K562 (cell line): ENCODE measurements around the gene CFAP70. TPM values are rescaled to one million over a fixed set of nuclear protein-coding genes. Genes with fewer than 3 reads are reported as not detected.

Source experiments
- CAMTA2 ChIP-seq: fragments of 250-450 bp; sonication (Bioruptor Pico); conservative IDR thresholded peaks from 2 replicates; pipeline ENCODE4 v1.5.1; 2022
- CHD2 ChIP-seq: IDR thresholded peaks from 2 replicates; pipeline ENCODE4 v1.6.1; 2011; ENCODE audit warnings: low read depth, low read length
- CTBP1 ChIP-seq: fragments of 450-650 bp; IDR thresholded peaks from 2 replicates; pipeline ENCODE4 v1.6.1; 2016; ENCODE audit warnings: borderline replicate concordance
- DACH1 ChIP-seq: fragments of 450-650 bp; IDR thresholded peaks from 2 replicates; pipeline ENCODE4 v1.6.1; 2018; ENCODE audit not compliant: partially characterized antibody
- EP300 ChIP-seq: IDR thresholded peaks from 2 replicates; pipeline ENCODE4 v1.6.1; 2012; ENCODE audit warnings: low read length, improper control_type of control experiment
- PCBP1 ChIP-seq: fragments of 200-400 bp; formaldehyde crosslinking; IDR thresholded peaks from 2 replicates; pipeline ENCODE4 v1.6.1; 2018; ENCODE audit warnings: mild to moderate bottlenecking, low read depth, low read length; ENCODE audit not compliant: poor library complexity, severe bottlenecking
- POLR2A ChIP-seq: fragments of 450-650 bp; conservative IDR thresholded peaks from 2 replicates; pipeline ENCODE4 v1.6.1; 2016
- POLR3A ChIP-seq: IDR thresholded peaks from 2 replicates; pipeline ENCODE4 v1.6.1; 2011; ENCODE audit warnings: borderline replicate concordance, mild to moderate bottlenecking, moderate library complexity; ENCODE audit not compliant: insufficient read length, insufficient read depth; ENCODE audit errors: extremely low read depth
- SETDB1 ChIP-seq: IDR thresholded peaks from one replicate; pipeline ENCODE4 v1.6.1; 2012; ENCODE audit warnings: low read length, control low read depth, inconsistent platforms
- SNIP1 ChIP-seq: fragments of 450-650 bp; IDR thresholded peaks from 2 replicates; pipeline ENCODE4 v1.7.1; 2017; ENCODE audit warnings: low read depth, mild to moderate bottlenecking
- SREBF1 ChIP-seq: fragments of 150-350 bp; IDR thresholded peaks from 2 replicates; pipeline ENCODE4 v1.6.1; 2014; ENCODE audit warnings: antibody characterized with exemption, low read depth, low read length, borderline replicate concordance
- SRSF9 ChIP-seq: fragments of 200-400 bp; formaldehyde crosslinking; IDR thresholded peaks from 2 replicates; pipeline ENCODE4 v1.6.1; 2017; ENCODE audit warnings: low read depth, low read length, borderline replicate concordance
- YBX1 ChIP-seq: fragments of 450-650 bp; IDR thresholded peaks from 2 replicates; pipeline ENCODE4 v1.7.1; 2016; ENCODE audit warnings: mild to moderate bottlenecking
- ZC3H8 ChIP-seq: fragments of 450-650 bp; IDR thresholded peaks from 2 replicates; pipeline ENCODE4 v1.6.1; 2017
- ZFP30 ChIP-seq: fragments of 250-450 bp; sonication (Bioruptor Pico); IDR thresholded peaks from 2 replicates; pipeline ENCODE4 v1.8.0; 2022; ENCODE audit warnings: moderate library complexity, mild to moderate bottlenecking, inconsistent platforms, borderline replicate concordance
- ZNF121 ChIP-seq: sonication (generic); formaldehyde crosslinking; conservative IDR thresholded peaks from 2 replicates; pipeline ENCODE4 v1.8.0; 2022; ENCODE audit warnings: missing genetic modification reagents
- ZNF24 ChIP-seq: fragments of 450-650 bp; IDR thresholded peaks from 2 replicates; pipeline ENCODE4 v1.6.1; 2016
- ZNF695 ChIP-seq: fragments of 450-650 bp; formaldehyde crosslinking; IDR thresholded peaks from 2 replicates; pipeline ENCODE4 v1.4.0; 2020; ENCODE audit warnings: mild to moderate bottlenecking, moderate library complexity
- ZZZ3 ChIP-seq: fragments of 450-650 bp; IDR thresholded peaks from 2 replicates; pipeline ENCODE4 v1.6.1; 2016; ENCODE audit warnings: antibody characterized with exemption, mild to moderate bottlenecking, moderate library complexity
- polyA plus RNA-seq, 8 experiments: library from polyadenylated mRNA; depleted of rRNA in 4 of 8; stranded (reverse) in 5 of 8; unstranded in 3 of 8; fragments of >200 nt; fragmentation: Nextera tagmentation in 2 of 8; fragmentation: Illumina TruSeq in 1 of 8; extraction: Ambion mirVana in 2 of 8; extraction: Trizol in 1 of 8; gene quantifications; 2 replicates each; pipeline versions ENCODE4 v1.2.1 to v1.2.3, GENCODE V29; 2011 to 2014; ENCODE audit warnings: inconsistent platforms in 1 of 8, missing spikeins in 1 of 8
- total RNA-seq, 7 experiments: library from RNA; depleted of rRNA in 6 of 7; stranded (reverse); fragments of >200 nt in 6 of 7; fragmentation: Illumina TruSeq in 2 of 7; extraction: Trizol in 2 of 7; gene quantifications; 2 replicates each; pipeline versions ENCODE4 v1.2.1 to v1.2.3, GENCODE V29; 2011 to 2021; ENCODE audit warnings: low replicate concordance in 1 of 7
- TF ChIP-seq, protein P1 (sequence below): fragments of 250-450 bp; sonication (Bioruptor Pico); IDR thresholded peaks from 2 replicates; pipeline ENCODE4 v1.4.0; 2020; ENCODE audit warnings: mild to moderate bottlenecking, moderate library complexity, borderline replicate concordance
- TF ChIP-seq, protein P2 (sequence below): sonication (generic); formaldehyde crosslinking; IDR thresholded peaks from 2 replicates; pipeline ENCODE4 v1.8.1; 2023; ENCODE audit warnings: mild to moderate bottlenecking, missing genetic modification reagents
- TF ChIP-seq, protein P3 (sequence below): fragments of 450-650 bp; formaldehyde crosslinking; IDR thresholded peaks from 2 replicates; pipeline ENCODE4 v1.4.0; 2020; ENCODE audit warnings: mild to moderate bottlenecking, mixed read lengths

CFAP70 gene
- total and polyA plus RNA-seq, 9 of the 15 experiments (the other 6 are each of a cell fraction or from before 2014, with no cell fraction given), result 0.27 to 1.6 (median 0.86) TPM

DNA sequence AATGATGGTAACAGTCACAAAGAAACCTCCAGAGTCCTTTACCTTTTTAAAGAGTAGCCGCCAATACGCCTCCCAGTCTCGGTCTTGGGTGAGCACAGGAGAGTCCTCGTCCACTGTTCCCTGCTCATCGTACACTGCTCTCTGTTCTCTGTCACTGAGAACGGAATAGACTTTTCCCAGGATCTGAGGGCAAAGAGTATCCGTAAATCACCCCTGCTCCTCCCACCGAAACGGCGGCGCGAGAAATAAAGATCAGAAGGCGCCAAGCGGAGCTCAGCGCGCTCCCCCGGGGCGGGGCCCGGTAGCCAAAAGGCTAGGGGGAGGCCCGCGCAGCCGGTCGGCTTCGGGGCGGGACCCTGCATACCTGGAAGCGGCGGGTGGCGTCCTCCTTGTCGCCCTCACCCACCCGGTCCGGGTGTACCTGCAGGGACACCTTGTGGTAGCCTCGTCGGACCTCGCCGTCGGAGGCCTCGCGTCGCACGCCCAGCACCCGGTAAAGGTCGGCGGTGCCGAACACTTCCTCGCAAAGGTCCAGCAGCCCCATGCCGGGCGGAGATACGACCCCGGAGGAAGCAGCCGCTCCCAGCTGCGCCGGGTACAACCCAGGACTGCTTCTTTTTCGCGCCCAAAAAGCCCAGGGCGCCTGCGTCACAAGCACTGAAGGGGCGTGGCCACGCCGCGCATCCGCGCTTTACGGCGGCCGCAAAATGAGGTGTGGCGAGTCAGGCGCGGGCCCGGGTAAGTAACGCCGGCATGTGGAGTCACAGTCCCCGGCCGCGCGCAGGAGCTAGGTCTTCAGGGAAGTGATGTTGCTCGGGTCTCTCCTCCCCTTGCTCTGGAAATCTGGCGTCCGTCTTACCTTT lies 111.8 kb downstream of the CFAP70 start, which contains the start of gene DNAJC9 (continued):
- no peak for TF ChIP-seq SRSF9
- TF ChIP-seq, protein P1, sequence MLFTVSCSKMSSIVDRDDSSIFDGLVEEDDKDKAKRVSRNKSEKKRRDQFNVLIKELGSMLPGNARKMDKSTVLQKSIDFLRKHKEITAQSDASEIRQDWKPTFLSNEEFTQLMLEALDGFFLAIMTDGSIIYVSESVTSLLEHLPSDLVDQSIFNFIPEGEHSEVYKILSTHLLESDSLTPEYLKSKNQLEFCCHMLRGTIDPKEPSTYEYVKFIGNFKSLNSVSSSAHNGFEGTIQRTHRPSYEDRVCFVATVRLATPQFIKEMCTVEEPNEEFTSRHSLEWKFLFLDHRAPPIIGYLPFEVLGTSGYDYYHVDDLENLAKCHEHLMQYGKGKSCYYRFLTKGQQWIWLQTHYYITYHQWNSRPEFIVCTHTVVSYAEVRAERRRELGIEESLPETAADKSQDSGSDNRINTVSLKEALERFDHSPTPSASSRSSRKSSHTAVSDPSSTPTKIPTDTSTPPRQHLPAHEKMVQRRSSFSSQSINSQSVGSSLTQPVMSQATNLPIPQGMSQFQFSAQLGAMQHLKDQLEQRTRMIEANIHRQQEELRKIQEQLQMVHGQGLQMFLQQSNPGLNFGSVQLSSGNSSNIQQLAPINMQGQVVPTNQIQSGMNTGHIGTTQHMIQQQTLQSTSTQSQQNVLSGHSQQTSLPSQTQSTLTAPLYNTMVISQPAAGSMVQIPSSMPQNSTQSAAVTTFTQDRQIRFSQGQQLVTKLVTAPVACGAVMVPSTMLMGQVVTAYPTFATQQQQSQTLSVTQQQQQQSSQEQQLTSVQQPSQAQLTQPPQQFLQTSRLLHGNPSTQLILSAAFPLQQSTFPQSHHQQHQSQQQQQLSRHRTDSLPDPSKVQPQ, result no peak
- no peak; the same call in 1 of the 2 replicates for TF ChIP-seq ZZZ3
- TF ChIP-seq ZFP30 (CRISPR knock-in tag), result no peak
- TF ChIP-seq ZC3H8, result no peak
- no peak for TF ChIP-seq POLR3A
- peak; percentile 98 for TF ChIP-seq CTBP1
- peak; percentile 99 for TF ChIP-seq POLR2A
- 0 out of 2 replicates have a peak, but pooled peaks have one; percentile 49 for TF ChIP-seq ZNF695 (CRISPR knock-in tag)
- TF ChIP-seq CAMTA2 (CRISPR knock-in tag), result 0 out of 2 replicates have a peak, but pooled peaks have one; percentile 82
- TF ChIP-seq EP300, result peak; percentile 46
- TF ChIP-seq, protein P2, sequence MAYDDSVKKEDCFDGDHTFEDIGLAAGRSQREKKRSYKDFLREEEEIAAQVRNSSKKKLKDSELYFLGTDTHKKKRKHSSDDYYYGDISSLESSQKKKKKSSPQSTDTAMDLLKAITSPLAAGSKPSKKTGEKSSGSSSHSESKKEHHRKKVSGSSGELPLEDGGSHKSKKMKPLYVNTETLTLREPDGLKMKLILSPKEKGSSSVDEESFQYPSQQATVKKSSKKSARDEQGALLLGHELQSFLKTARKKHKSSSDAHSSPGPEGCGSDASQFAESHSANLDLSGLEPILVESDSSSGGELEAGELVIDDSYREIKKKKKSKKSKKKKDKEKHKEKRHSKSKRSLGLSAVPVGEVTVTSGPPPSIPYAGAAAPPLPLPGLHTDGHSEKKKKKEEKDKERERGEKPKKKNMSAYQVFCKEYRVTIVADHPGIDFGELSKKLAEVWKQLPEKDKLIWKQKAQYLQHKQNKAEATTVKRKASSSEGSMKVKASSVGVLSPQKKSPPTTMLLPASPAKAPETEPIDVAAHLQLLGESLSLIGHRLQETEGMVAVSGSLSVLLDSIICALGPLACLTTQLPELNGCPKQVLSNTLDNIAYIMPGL (CRISPR knock-in tag), result peak; percentile 82; the same call in 1 of the 2 replicates
- no peak for TF ChIP-seq YBX1
- no peak for TF ChIP-seq ZNF121 (CRISPR knock-in tag)
- no peak for TF ChIP-seq SETDB1
- TF ChIP-seq SREBF1, result peak; percentile 67; the same call in 1 of the 2 replicates
- no peak for TF ChIP-seq SNIP1
- peak; percentile 53 for TF ChIP-seq PCBP1
- no peak; the same call in 1 of the 2 replicates for TF ChIP-seq ZNF24
- TF ChIP-seq CHD2, result peak; percentile 2; the same call in 1 of the 2 replicates
- no peak for TF ChIP-seq DACH1
- TF ChIP-seq, protein P3, sequence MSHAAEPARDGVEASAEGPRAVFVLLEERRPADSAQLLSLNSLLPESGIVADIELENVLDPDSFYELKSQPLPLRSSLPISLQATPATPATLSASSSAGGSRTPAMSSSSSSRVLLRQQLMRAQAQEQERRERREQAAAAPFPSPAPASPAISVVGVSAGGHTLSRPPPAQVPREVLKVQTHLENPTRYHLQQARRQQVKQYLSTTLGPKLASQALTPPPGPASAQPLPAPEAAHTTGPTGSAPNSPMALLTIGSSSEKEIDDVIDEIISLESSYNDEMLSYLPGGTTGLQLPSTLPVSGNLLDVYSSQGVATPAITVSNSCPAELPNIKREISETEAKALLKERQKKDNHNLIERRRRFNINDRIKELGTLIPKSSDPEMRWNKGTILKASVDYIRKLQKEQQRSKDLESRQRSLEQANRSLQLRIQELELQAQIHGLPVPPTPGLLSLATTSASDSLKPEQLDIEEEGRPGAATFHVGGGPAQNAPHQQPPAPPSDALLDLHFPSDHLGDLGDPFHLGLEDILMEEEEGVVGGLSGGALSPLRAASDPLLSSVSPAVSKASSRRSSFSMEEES (CRISPR knock-in tag), result no peak
